LHCN-M2 (cell line): ENCODE data around the gene GPHA2. TPM values are rescaled to one million over a fixed set of nuclear protein-coding genes. Genes with fewer than 3 reads are reported as not detected.
A peak's percentile ranks its signal among the peaks of the same experiment; 100 is the strongest.

ENCODE experiments used
- DNase-seq: peaks from one replicate; pipeline ENCODE4 v3.0.0-alpha.2; 2012; ENCODE audit warnings: low read depth
- total RNA-seq: library from RNA; depleted of rRNA; stranded (reverse); fragments of >200 nt; gene quantifications from 2 replicates; pipeline ENCODE4 v1.2.3, GENCODE V29; 2014

The GPHA2 gene
- total RNA-seq, 1 experiment from 2014 or later = not detected

DNA sequence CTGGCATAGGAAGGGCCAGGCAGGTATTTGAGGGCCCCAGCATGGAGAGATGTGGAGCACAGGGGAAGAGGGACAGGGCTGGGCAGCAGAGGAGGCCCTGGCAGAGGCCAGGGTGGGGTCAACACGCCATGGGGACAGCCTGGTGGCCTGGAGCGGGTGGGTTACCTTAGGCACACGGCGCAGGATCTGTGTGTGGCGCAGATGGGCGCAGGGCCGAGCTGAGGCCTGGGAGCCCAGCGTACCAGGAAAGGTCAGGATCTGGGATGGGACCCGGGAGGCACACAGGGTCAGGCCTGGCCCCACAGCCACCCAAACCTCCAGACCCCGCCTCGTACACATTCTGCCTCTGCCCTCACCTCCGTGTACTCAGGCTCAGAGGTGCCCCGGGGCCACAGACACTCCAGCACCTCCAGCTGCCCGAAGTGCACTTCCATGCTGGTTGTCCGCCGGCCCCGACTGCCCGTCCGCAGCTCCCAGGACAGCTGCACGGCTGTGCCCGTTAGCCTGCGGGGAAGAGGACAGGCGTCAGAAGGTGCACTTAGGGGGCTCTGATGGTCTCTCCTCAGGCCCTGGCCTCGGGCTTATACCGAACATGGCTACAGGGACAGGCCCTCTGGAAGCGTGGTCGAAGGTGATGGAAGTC is 25.1 kb downstream of the GPHA2 start:
- no peak for DNase-seq

DNA sequence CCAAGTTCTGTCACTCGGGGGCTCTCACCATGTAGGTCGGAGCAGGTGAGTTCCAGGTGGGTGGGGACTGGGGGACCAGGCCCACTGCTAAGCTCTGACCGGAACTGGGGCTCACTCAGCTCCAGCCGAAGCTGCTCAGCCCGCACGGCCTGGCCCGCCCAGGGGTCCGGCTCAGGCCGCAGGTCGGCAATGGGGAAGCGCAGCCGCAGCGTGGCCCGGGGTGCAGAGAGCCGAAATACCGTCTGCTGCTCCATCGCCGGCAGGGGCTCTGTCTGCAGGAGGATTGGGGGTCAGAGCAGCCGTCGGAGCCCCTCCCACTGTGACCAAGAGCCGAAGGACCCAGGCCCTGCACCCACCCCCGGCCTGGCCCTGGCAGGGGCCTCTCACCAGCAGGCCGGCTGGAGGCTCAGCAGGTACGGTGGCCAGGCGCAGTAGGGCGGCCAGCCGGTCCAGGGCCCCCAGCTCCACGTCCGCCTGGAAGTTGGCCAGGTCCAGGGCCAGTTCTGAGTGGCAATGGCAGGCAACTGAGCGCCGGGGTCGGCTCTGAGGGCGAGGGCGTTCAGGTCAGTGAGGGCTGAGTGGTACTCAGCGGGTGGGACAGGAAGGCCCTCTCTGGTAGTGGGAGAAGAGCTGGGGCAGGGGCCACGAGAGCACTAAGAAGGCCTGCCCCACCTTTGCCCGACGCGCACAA is 25.9 kb downstream of the GPHA2 start:
- DNase-seq = no peak

DNA sequence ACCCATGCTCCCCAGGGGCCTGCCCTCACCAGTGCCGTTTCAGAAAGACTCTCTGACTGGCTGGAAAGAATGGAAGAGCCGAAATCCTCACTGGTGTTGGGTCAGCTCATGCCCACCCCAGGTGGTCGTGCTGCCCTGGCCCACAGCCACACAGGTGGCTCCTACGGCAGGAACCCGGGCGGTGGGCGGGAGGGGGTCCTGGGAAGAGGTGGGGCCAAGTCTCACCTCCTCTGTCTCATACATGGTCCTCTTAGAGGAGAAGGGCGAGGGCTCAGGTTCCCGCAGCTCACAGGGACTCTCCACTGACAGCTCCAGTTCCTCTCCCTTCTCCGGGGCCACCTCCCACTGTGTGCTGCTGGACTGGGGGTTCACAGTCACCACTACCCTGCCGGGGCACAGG is 26.9 kb downstream of the GPHA2 start:
- no peak for DNase-seq

DNA sequence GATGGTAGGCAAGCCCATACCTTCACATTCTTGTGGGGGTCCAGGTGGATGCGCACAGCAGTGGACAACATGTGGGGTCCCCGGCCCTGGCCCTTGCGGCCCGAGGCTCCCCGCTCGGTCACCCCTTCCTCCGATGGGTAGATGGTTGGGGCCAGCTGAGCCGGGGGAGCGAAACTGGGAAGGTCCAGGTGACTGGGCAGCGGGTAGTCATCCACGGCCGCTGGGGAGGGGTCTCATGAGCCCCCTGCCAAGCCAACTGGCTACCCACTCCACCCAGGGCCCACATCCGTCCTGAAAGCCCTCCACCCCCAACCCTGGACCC is 29.4 kb downstream of the GPHA2 start:
- DNase-seq = no peak

DNA sequence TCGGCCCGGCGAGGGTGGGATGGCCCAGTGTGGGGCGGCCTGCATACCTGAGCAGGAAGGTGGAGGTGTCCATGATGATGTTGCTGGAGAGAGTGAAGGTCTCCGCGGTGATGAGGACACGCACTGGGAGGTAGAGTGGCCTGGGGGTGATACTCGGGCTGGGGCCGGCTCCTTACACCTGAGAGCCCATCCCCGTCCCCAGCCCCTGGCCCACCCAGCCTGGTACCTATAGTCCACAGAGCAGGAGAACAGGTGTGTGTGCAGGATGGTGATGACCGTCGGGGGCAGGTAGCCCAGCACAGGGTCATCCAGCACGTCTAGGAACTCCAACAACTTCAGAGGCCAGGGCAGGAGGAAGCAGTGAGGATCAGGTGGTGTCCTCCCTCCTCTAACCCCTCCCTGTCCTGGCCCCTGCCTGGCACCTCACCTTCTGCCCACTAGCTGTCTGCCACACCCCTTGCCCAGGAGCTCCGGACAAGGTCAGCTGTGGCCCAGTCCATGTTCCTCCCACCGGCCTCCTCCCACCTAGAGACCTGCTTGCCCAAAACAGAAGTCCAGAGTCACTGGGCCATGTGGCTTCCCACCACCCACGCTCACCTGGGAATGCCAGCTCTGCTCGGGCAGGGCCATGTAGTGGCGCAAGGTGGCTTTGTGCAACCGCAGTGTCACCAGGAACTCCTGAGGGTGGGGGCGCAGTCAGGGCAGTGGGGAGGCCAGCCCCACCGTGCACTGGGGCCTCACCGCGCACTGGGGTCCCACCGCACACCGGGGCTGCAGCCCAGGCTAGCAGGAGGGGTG is 30.0 kb downstream of the GPHA2 start:
- DNase-seq = no peak

DNA sequence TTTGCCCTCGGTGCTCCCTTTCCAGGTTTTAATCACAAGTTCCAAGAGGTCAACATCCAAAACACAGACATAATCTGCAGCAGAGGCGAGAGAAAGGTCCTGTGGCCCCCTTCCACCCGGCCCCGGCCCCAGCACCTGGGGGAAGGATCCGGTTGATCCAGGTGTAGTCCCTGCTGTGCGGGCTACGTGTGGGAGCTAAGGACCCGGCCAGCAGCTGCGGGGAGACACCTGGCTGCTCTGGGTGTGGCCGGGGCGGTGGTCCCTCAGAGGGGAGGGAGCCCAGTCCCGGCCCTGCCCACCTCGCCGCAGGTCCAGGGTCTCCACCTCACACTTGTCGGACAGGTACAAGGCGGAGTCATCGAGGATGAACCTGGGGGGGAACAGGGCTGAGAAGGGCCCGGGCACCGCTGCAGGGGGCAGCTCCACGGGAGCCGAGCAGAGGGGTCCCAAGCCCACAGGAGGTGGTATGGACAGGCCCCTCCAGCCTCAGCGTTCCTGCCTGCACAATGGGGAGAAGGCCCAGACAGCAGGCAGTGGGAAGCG is 32.3 kb downstream of the GPHA2 start:
- no peak for DNase-seq

DNA sequence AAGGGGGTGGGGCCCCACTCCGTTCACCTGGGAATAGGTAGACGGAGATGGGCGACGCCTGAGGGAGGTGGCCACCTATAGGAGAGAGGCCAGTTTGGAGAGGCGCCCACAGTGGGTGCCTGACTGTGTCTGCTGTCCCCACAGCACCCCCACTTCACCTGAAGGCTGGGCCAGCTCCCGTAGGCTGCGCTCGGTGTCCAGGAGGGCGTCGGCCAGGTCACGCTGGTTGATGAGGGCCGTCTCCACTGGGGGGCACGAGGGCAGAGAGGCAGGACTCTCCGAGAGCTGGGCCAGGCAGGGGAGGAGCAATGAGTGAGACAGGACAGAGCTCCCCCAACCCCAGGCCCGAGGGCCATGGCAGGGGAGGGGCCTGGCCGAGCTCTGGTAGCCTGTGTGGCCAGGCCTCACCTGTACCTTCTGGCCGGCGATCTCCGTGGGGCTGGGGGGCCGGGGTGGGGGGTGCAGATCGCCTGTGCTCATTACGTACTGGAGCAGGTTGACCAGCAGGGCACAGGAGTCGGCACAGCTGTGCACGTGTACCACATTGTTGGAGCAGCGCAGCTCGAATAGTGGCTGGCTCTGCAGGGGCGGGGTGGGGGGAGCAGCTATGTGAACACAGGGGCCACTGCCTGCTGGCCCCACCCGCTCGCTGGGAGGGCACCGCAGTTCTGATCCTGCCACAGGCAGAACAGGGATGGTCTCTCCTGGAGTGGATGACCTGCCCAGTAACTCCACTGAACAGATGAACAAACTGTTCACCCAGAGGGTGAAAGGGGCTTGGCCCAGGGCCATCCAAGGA is 33.4 kb downstream of the GPHA2 start:
- DNase-seq = no peak

DNA sequence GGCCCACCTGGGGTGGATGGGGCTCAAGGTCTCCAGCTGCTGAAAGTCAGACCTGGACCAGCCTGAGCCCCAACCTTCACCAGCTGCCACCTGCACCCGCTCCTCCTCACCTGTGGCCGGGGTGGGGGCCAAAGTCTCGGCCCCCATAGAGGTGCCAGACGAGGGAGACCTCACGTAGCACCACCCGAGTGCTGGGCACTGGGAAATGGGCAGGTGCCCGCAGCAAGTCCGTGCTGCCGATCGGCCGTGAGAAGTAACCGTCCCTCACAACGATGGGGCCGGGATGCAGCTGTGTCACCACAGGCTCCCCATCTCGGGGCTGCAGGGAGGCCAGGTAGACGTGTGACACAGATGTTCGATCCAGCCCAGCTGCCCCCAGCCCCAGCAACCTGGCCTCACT is 34.9 kb downstream of the GPHA2 start:
- DNase-seq = no peak

DNA sequence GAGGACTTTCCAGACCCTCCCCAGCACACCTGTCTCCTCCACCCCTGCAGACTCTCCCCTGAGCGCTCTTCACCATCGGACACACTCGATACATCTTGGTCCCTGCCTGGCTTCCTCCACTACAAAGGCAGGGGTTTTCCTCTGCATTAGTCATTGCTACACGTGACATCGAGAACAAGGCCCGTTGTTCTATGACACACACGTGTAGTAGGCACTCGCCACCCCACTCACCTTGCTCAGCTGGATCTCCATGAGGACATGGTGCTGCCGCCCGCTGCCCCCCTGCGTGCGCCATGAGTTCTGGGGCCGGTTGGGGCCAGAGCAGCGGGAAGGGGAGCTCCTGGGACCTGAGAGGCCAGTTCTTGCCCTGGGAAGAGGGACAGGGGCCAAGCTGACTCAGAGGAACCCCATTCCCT is 35.4 kb downstream of the GPHA2 start:
- no peak for DNase-seq

DNA sequence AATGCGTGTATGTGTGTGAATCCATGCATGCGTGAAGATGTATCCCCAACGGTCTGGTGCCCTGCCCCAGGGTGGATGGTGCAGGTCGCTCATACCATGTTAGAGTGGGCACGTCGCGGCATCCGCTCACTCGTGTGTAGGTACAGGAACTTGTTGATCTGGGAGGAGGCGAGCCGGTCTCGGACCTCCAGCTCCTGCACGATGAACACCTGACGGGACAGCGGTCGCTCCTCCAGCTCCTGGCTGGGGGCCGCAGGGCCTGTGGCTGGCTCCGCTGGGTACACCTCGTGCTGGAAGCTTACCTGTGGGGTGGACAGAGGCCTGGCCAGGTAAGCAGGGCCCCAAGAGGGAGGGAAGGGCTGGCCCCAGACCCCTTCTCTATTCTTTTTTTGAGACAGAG is 37.2 kb downstream of the GPHA2 start:
- DNase-seq = no peak

DNA sequence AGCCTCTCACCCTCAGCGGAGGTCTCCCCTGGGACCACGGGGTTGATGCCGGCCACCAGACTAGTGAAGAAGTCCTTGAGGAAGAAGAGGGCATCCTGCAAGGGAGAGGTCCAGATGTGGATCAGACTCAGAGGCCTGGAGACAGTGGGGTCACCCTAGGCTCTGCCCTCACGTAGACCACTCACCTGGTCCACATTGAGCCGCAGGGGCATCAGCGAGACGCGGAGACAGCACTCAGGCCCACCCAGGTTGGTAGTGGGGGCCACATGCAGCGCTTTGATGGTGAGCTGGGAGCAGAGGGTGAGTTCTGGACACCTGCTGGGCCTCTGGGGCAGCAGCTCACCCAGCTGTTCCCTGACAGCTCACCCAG is 37.6 kb downstream of the GPHA2 start:
- no peak for DNase-seq

DNA sequence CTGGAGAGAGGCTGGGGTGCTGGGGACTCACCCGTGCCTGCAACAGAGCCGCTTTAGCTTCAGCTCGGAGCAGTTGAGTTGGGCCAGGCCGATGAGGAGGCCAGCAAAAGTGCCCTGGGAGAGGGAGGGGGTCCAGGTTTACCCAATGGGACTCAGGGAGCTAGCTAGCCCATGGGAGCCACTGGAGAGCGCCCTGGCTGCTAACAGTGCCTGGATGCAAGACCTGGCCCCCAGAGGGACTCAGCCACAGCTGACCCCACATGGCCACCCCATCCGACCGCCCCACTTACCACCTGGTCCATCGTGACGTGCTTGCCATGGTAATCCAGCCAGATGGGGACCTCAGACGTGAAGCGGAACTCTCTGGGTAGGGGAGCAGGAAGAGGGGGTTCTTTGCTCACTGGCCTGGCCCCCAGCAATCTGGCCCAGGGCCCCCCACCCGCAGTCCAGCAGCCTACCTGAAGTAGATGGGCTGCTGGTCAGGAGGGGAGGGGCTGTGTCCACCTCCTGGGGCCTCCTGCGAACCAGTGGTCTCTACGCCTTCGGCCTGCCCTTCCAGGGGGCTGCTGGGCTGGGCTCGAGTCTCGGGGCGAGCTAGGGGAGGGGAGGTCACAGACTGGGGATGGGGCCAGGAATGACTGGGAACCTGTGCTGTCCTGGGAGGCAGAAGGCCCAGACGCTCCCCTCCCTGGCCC is 38.2 kb downstream of the GPHA2 start:
- no peak for DNase-seq

DNA sequence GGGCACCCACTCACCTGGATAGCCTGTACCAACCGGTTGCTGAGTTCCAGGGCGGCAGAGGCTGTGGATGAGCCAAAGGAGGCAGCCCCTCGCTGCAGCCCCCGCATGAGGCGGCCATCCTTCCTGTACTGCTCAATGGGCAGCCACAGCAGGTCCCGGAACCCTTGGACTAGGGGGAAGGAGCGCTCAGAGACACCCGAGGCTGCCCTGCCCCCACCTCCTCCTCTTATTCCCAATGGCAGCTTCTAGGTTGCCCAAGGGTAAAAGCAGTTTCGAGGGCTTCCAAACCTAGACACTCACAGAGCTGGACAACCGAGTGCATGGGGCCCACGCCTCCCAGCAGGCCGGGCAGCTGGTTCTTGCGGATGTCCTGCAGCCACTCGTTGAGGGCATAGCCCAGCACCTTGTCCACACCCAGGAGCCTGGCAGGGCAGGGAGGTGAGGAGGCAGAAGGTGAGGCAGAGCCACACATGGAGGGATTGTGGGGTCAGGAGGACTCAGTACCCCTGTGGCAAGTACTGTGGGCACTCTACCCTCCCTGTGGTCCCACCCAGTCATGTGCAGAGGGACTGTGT is 39.2 kb downstream of the GPHA2 start:
- no peak for DNase-seq

DNA sequence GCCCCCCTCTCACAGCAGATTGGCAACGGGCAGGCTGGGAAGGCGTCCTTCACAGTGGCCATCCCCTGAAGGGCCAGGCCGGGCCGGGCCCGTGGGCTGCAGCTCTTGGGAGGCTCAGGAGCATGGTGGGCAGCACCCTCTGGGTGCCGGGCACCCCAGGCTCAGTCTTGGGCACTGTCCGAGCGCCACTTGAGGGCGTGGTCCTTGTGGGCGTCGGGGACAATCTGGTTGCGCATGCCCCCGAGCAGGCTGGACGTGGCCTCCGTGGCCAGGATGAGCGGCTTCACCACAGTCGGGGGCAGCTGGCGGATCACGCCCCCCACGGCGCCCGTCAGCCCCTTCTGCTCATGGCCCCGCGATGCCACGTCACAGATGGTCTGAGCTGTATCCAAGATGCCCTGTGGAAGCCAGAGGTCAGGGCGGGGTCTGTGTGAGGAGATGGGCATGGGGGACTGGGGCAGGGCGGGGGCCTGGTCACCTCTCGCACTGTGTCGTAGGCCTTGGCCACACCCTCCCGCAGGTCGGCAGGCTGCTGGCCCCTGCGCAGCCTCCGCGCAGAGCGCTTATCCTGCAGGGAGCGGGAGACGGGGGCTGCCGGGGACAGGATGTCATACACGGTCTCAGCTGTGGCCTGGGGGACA is 40.8 kb downstream of the GPHA2 start:
- DNase-seq = no peak

DNA sequence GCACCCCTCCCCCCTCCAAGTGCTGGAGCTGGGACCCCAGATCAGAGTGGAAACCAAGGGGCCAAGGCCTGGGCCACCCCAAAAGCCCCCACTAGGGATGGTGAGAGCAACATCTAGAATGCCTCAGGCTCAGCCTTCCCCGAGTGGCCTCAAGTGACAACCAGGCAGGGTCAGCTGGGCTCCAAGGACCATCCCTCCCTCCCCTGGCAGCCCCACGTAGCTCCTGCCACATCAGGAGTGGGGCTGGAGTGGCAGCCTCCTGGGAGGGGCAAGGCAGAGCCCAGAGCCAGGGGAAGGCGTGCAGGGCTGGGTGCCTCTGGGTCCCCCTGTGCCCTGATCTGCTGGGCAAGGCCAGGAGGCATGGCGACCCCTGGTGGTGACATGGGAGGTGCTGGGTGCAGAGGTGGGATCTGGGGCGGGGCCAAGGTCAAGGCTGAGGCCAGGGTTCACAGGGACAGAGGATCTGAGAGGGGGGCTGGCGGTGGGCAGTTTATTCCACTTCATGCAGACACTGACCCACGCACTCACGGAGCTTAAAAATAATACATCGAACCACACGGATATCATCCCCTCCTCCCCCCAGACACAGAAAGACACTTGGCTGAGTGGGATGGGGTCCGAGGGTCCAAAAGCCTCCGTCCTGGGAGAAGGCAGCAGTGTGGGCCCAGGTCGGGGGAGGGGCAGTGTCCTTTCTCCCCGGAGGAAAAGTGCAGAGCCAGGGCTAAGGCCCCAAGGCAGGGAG is 41.5 kb downstream of the GPHA2 start:
- DNase-seq = peak; percentile 58

DNA sequence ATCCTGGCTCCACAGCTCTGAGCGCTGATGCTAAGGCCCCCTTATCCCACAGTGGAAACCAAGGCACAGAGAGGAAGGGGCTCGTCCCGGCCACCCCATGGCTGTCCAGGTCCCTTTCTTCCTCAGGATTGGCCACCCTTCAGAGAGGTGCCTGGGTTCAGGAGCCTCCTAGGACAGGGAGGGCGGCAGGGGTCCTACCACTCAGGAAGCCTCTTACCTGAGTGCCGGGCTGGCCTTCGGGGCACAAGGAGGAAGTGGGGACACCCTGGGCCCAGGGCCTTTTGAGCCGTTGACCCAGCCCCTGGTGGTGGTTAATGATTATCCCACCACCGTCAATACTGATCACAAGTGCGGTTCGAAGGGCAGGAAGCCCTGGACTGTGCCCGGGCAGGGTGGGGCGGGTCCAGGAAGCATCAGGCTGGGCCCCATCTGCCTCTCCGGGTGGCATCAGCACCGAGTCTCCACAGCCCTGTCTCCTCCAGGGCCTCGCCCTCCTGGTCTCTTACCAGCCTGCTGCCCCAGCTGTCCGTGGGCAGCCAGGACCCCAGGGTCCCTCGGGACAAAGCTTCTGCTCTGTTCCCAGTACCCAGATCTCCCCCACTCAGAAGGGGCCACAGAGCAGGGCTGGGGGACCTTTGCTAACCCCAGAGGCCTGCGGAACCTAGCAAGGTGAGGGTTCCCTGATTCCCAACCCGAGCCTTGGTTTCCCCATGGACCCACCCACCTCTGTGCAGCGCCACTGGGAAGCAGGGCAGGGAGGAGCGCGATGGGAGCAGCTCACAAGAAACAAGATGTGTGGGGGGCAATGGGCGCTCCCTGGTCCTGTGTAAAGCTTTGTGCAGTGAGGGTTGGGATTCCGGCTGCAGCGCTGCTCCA is 42.3 kb downstream of the GPHA2 start:
- DNase-seq = no peak

DNA sequence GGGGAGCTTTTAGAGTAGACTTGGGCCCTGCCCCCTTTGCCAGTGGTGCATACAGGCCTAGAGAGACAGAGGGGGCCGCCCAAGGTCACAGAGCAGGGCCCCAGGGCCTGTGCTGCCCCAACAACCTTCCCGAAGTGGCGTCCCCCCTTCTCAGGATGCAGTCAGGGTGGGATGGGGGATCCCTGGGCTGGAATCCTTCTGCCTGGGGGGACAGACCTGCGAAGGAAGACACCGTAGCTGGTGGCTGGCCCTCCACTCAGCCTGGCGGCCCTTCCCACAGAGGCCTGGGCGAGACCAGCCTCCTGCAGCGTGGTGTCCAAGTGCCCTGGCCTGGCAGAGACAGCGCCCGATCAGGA is 42.9 kb downstream of the GPHA2 start:
- no peak for DNase-seq

DNA sequence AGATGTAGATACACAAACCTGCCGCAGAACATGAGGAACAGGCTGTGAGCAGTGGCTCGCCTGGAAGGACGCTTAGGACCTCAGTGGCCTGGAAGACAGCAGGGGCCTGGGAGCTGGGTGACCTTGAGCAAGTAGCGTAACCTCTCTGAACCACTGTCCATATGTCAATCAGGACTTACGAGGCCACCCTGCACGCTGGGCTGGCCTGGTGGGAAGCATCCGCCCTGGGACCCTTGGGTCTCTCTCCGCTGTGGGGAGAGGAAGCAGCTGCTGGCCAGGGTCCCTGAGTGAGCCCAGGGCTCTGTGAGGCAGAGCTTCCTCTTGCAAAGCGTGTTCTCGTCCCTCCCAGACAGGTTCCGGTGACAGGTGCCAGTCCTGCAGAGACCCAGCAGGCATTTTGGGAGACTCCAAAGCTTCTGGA is 43.3 kb downstream of the GPHA2 start:
- DNase-seq = no peak

DNA sequence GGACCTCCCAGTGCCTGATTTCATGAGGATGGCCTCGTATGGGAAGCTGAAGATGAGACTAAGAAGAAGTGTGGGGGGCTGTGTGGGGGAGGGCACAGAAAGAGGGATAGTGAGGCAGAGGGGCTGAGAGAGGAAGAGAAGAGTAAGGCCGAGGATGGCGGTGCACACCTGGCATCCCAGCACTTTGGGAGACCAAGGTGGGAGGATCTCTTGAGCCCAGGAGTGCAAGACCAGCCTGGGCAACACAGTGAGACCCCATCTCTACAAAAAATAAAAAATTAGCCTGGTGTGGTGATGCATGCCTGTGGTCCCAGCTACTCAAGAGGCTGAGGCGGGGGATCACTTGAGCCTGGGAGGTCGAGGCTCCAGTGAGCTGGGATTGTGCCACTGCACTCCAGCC is 43.8 kb downstream of the GPHA2 start:
- no peak for DNase-seq
